HEK293T (cell line): Measurements from ENCODE around the gene ANKH.

Experiments used
- BHLHE40 ChIP-seq: fragments of 450-650 bp; IDR thresholded peaks from 2 replicates; pipeline ENCODE4 v1.6.1; 2016; ENCODE audit warnings: mild to moderate bottlenecking, moderate library complexity, borderline replicate concordance
- FOXM1 ChIP-seq: fragments of 450-650 bp; IDR thresholded peaks from 2 replicates; pipeline ENCODE4 v1.6.1; 2017; ENCODE audit warnings: mild to moderate bottlenecking, borderline replicate concordance

DNA sequence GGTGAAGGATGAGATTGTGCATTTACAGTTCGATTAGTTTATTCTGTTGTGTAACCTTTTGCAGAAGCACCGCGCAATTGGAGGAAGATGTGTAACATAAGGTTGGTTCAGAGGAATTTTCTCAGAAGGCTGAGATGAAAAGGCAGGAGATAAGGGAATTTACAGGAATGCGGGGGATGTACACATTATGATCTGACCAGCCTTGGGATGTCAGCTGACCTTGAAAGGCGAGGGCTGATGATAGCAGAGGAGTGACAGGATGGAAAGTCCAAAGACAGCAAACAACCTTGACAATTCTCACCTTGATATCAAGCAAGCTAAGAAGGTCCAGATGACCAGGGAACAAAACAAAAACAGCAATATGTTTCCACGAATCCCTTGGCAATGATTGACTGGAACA, 118.3 kb downstream of the ANKH start:
- TF ChIP-seq BHLHE40 (no peak), FOXM1 (no peak)
